ENCODE measurements around the gene XKR3. TPM values are rescaled to one million over a fixed set of nuclear protein-coding genes. Genes with fewer than 3 reads are reported as not detected.

XKR3 gene
- total RNA-seq, 1 experiment from 2014 or later: not detected

GRCh38 chr22:16829985-16830384 lies 4.8 kb upstream of the XKR3 start:
- DNase-seq (no peak), ATAC-seq (no peak)
- Histone ChIP-seq H3K4me1 (ENCODE audit: insufficient read depth, low read length) (no peaks in the 10 kb centered on the region), H3K27ac (ENCODE audit: low read length) (no peak overlapping the region), H2AFZ (ENCODE audit: low read length) (no peak overlapping the region), H4K20me1 (ENCODE audit: low read length) (no peaks in the 10 kb centered on the region), H3K4me2 (ENCODE audit: low read length) (no peak overlapping the region), H3K9ac (ENCODE audit: low read length) (no peak overlapping the region), H3K79me2 (ENCODE audit: low read length) (no peaks in the 10 kb centered on the region), H3K4me3 (ENCODE audit: low read length) (no peak overlapping the region), H3K9me3 (ENCODE audit: low read length) (no peaks in the 10 kb centered on the region), H3K36me3 (ENCODE audit: low read depth, low read length) (no peaks in the 10 kb centered on the region), H3F3A (ENCODE audit: low read length, unreplicated experiment) (no peaks in the 10 kb centered on the region), H3K9me2 (replicated peaks; ENCODE audit: low read length) (no peaks in the 10 kb centered on the region), H3K27me3 (ENCODE audit: low read length) (no peaks in the 10 kb centered on the region)
- no peak for TF ChIP-seq EZH2phosphoT487 (IDR thresholded peaks at IDR 0.05; ENCODE audit: borderline replicate concordance, low read length)
- TF ChIP-seq EZH2 (IDR thresholded peaks at IDR 0.05; ENCODE audit: low read length, unreplicated experiment): no peak
- no peak for TF ChIP-seq CTCF (conservative IDR thresholded peaks at IDR 0.05; ENCODE audit: low read depth, low read length)
- POLR2A ChIA-PET (ENCODE audit: unreplicated experiment): no interaction called here
- intact Hi-C loops (cut with micrococcal nuclease): no loop called here
- no TSS peak for BruUV-seq (replicated peaks)
- CTCF ChIA-PET: no interaction called here

- Histone ChIP-seq H3K36me3 (ENCODE audit: low read depth, low read length) (no peaks in the 10 kb centered on the region), H3K9me2 (replicated peaks; ENCODE audit: low read length) (no peaks in the 10 kb centered on the region), H3K9ac (ENCODE audit: low read length) (no peak overlapping the region), H3F3A (ENCODE audit: low read length, unreplicated experiment) (no peaks in the 10 kb centered on the region), H3K9me3 (ENCODE audit: low read length) (no peaks in the 10 kb centered on the region), H3K4me3 (ENCODE audit: low read length) (no peak overlapping the region), H3K4me1 (ENCODE audit: insufficient read depth, low read length) (no peaks in the 10 kb centered on the region), H3K27me3 (ENCODE audit: low read length) (no peaks in the 10 kb centered on the region), H4K20me1 (ENCODE audit: low read length) (no peaks in the 10 kb centered on the region), H3K4me2 (ENCODE audit: low read length) (no peak overlapping the region), H3K79me2 (ENCODE audit: low read length) (no peaks in the 10 kb centered on the region), H3K27ac (ENCODE audit: low read length) (no peak overlapping the region), H2AFZ (ENCODE audit: low read length) (no peak overlapping the region)
- intact Hi-C loops (cut with micrococcal nuclease): no loop called here
- no peak for TF ChIP-seq EZH2phosphoT487 (IDR thresholded peaks at IDR 0.05; ENCODE audit: borderline replicate concordance, low read length)
- TF ChIP-seq CTCF (conservative IDR thresholded peaks at IDR 0.05; ENCODE audit: low read depth, low read length): no peak
- TF ChIP-seq EZH2 (IDR thresholded peaks at IDR 0.05; ENCODE audit: low read length, unreplicated experiment): no peak
- no TSS peak for BruUV-seq (replicated peaks)
- ATAC-seq (no peak), DNase-seq (no peak)
- ChIA-PET POLR2A (ENCODE audit: unreplicated experiment) (no interaction called here), CTCF (no interaction called here)
Observed at GRCh38 chr22:16828876-16829275, 3.7 kb upstream of the XKR3 start.

GRCh38 chr22:16827506-16827905 lies 2.3 kb upstream of the XKR3 start:
- Histone ChIP-seq H3K27me3 (ENCODE audit: low read length) (no peaks in the 10 kb centered on the region), H3K9me3 (ENCODE audit: low read length) (no peaks in the 10 kb centered on the region), H3K36me3 (ENCODE audit: low read depth, low read length) (no peaks in the 10 kb centered on the region), H2AFZ (ENCODE audit: low read length) (no peak overlapping the region), H3K4me1 (ENCODE audit: insufficient read depth, low read length) (no peaks in the 10 kb centered on the region), H3K9me2 (replicated peaks; ENCODE audit: low read length) (no peaks in the 10 kb centered on the region), H3K4me3 (ENCODE audit: low read length) (no peak overlapping the region), H3K27ac (ENCODE audit: low read length) (no peak overlapping the region), H4K20me1 (ENCODE audit: low read length) (no peaks in the 10 kb centered on the region), H3K4me2 (ENCODE audit: low read length) (no peak overlapping the region), H3K79me2 (ENCODE audit: low read length) (no peaks in the 10 kb centered on the region), H3F3A (ENCODE audit: low read length, unreplicated experiment) (no peaks in the 10 kb centered on the region), H3K9ac (ENCODE audit: low read length) (no peak overlapping the region)
- CTCF ChIA-PET: no interaction called here
- TF ChIP-seq CTCF (conservative IDR thresholded peaks at IDR 0.05; ENCODE audit: low read depth, low read length) (no peak), EZH2phosphoT487 (IDR thresholded peaks at IDR 0.05; ENCODE audit: borderline replicate concordance, low read length) (no peak), EZH2 (IDR thresholded peaks at IDR 0.05; ENCODE audit: low read length, unreplicated experiment) (no peak)
- POLR2A ChIA-PET (ENCODE audit: unreplicated experiment): no interaction called here
- BruUV-seq (replicated peaks): no TSS peak
- intact Hi-C loops (cut with micrococcal nuclease): no loop called here
- ATAC-seq: no peak
- DNase-seq: no peak
